Stimulated activated CD8-positive, alpha-beta memory T cell treated with anti-CD3 and anti-CD28 coated beads, Interleukin-7, amount 100 ng/mL, for 48 hours (primary cell): ENCODE data around the gene SOCS1.

Experiments
- DNase-seq, 2 donors: peaks; one replicate each; pipeline ENCODE4 v3.0.0-alpha.2; 2020; ENCODE audit warnings: low read depth in 1 of 2; ENCODE audit errors: extremely low read depth in 1 of 2

Gene SOCS1

DNA sequence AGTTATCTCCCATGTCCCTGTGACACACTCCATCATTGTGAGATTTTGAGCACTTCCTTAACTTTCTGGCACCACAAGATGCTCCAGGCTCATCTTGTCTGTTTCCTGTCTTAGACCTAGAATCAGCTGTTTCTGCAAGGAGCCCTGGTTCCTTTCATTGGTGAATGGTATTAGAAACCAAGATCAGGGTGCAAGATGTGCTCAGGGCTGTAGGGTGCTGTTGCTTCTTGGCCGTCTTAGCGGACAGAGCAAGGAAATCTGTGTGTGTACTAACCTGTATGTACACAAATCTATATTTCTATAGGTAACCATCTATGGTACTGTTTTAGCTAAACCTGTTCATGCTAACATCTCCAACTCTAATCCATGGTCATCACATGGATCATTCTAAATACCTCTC is 33.2 kb upstream of the SOCS1 start:
- no peak for DNase-seq

DNA sequence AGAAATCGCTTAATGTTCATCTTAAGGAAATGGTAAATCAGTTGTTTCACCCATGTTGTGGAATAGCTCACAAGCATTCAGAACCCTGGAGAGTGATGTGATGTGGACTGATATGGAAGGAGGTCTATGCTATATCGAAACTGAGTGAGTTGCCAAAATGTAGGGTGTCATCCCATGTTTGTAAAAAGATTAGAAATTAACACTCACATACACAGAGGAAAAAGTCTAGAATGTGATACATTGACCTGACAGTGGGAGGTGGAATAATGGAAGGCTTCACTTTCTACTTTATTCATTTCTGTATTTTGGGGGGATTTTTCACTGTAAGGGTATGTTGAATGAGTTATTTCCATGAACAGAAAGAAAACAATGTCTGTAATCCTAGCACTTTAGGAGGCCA is 29.8 kb upstream of the SOCS1 start:
- no peak for DNase-seq

GRCh38 chr16:11283820-11284248 is 27.8 kb upstream of the SOCS1 start:
- DNase-seq = no peak

GRCh38 chr16:11280616-11281522 is 24.9 kb upstream of the SOCS1 start, which contains the start of gene PRM1:
PRM1 (minus strand) TSS chr16:11281330; CDS start chr16:11281238, 92 bp downstream.
- no peak for DNase-seq

GRCh38 chr16:11278681-11279628 is 23.0 kb upstream of the SOCS1 start:
- DNase-seq = no peak

DNA sequence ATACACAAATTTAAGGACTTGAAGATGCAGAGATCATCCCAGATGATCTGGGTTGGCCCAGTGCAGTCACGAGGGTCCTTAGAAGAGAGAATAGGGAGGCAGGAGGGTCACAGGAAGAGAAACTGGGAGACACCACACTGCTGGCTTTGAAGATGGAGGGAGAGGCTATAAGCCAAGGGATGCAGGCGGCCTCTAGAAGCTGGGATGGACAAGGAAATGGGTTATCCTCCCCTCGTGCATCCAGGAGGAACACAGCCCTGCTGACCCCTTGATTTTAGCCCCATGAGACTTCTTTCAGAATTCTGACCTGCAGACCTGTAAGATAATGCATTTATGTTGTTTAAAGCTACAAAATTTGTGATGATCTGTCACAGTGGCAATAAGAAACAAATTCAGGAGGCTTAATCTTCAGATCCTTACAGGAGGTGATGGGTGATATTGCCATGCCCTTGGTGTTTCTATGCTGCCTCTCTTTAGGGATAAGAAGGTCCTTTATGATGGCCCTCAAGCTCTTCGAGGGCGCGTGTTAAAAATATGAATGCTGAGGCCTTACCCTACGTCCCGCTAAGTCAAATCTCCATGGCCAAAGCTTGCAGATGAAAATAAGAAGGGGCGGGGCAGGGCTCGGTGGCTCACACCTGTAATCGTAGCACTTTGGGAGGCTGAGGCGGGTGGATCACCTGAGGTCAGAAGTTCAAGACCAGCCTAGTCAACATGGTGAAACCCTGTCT is 21.8 kb upstream of the SOCS1 start:
- DNase-seq = no peak

GRCh38 chr16:11276896-11277593 is 21.0 kb upstream of the SOCS1 start:
- no peak for DNase-seq

- no peak for DNase-seq
Observed at GRCh38 chr16:11276143-11276895, 20.3 kb upstream of the SOCS1 start, which contains the start of gene PRM2. PRM2 (minus strand) TSS chr16:11276480; CDS start chr16:11276370, 110 bp downstream.

GRCh38 chr16:11274964-11275363 is 19.0 kb upstream of the SOCS1 start:
- no peak for DNase-seq

DNA sequence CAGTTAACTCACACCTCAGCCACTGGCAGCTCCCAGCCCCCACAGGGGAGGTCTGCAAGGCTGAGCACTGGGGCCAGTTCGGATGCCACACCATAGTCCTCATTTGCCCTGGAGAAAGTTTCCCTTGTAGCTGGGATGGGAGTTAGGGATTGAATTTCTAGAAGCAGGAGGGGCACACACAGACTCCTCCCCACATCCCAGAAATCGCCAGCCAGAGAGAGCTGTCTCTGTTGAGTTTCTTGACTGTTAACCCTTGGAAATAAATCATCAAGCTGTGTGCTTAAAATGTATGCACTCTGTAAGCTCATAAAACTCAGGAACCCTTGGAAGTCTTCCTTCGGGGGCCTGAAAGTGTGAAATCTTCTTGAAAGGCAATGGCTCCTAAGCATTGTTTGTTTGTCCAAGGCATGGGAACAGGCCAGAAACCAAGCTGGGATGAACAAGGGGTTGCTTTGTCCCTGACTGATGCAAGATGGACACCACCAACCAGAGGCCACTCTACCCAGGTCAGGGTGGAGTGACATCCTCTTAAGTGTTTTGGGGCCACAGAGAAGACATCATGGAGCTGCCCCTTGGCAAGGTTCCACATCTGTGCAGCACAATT is 17.8 kb upstream of the SOCS1 start:
- DNase-seq = no peak

GRCh38 chr16:11272921-11273720 is 17.1 kb upstream of the SOCS1 start, which contains the start of gene PRM3:
PRM3 (minus strand) TSS chr16:11273629; CDS start chr16:11273595, 34 bp downstream.
- DNase-seq = no peak

DNA sequence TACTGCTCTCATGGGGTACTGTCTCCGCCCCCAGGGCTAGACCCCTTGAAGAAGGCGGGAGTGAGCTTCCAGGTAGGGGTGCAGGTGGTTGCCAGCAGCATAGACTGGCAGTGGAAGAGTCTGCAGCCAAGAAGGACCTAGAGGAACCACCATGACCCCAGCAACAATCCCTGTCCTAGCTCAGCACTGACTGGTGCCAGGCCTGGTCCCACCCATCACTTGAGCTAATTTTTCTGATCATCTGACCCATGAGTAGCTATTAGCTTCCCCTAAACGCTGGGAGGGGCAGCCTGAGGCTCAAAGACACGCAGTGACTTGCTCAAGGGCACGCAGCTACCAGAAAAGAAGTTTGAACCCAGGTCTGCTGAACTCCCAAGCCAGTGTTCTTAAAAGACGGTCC is 16.5 kb upstream of the SOCS1 start:
- DNase-seq = no peak

GRCh38 chr16:11271610-11272009 is 15.6 kb upstream of the SOCS1 start:
- DNase-seq = no peak

DNA sequence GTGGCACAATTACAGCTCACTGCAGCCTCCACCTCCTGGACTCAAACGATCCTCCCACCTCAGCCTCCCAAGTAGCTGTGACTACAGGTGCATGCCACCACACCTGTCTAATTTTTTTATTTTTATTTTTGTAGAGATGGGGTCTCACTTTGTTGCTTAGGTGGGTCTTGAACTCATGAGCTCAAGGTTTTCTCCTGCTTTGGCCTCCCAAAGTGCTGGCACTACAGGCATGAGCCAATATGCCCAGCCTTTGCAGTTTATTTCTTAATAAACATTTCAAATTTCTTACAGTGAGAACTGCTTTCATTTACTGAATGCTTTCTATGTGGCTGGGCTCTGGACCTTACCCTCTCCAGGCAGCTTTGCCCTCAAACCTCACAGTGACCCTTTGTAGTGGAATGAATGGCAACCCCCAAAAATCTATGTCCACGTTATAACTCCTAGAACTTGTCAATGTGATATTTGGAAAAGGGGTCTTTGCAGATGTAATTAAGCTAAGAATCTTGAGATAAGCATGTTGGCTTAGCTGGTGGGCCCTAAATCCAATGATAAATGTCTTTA is 14.7 kb upstream of the SOCS1 start:
- no peak for DNase-seq

- DNase-seq = no peak
Observed at GRCh38 chr16:11268921-11269375, 12.9 kb upstream of the SOCS1 start, which contains the start of gene TNP2. TNP2 (minus strand) TSS chr16:11269325; CDS start chr16:11269262, 63 bp downstream.

GRCh38 chr16:11265124-11265523 is 9.1 kb upstream of the SOCS1 start:
- no peak for DNase-seq

GRCh38 chr16:11264155-11264832 is 8.3 kb upstream of the SOCS1 start:
- DNase-seq = no peak
